GM23338 (cell line): Measurements from ENCODE around the gene SAA1. TPM values are rescaled to one million over a fixed set of nuclear protein-coding genes. Genes with fewer than 3 reads are reported as not detected.

Experiments
- ATAC-seq: fragments of 200-7000 bp; cut with Tn5 transposase; 3 replicates; pipeline ENCODE4 v1.9.1; 2020
- DNase-seq: peaks from one replicate; pipeline ENCODE4 v3.0.0-alpha.2; 2015; ENCODE audit warnings: low spot score
- H2AFZ ChIP-seq: fragments of 200-600 bp; sonication (generic); 2 replicates; pipeline ENCODE4 v1.8.0; 2016; ENCODE audit warnings: antibody characterized with exemption, mild to moderate bottlenecking, moderate library complexity
- H3F3A ChIP-seq: fragments of 200-600 bp; sonication (generic); replicated peaks from 2 replicates; pipeline ENCODE4 v1.8.0; 2017; ENCODE audit warnings: antibody characterized with exemption, mixed run types, low read depth
- H3K27ac ChIP-seq: fragments of 200-600 bp; sonication (generic); 2 replicates; pipeline ENCODE4 v1.6.1; 2016; ENCODE audit warnings: low read depth
- H3K27me3 ChIP-seq: fragments of 200-600 bp; sonication (generic); 2 replicates; pipeline ENCODE4 v1.8.0; 2016; ENCODE audit warnings: mild to moderate bottlenecking, mixed run types, moderate library complexity; ENCODE audit not compliant: insufficient read depth
- H3K36me3 ChIP-seq: fragments of 200-600 bp; sonication (generic); 2 replicates; pipeline ENCODE4 v1.8.0; 2016; ENCODE audit warnings: mild to moderate bottlenecking; ENCODE audit not compliant: insufficient read depth
- H3K4me1 ChIP-seq: fragments of 200-600 bp; sonication (generic); 2 replicates; pipeline ENCODE4 v1.8.0; 2016; ENCODE audit warnings: mild to moderate bottlenecking, moderate library complexity; ENCODE audit not compliant: insufficient read depth
- H3K4me2 ChIP-seq: fragments of 200-600 bp; sonication (generic); 2 replicates; pipeline ENCODE4 v1.7.1; 2017; ENCODE audit warnings: mixed run types
- H3K4me3 ChIP-seq: fragments of 200-600 bp; sonication (generic); 2 replicates; pipeline ENCODE4 v1.6.1; 2016; ENCODE audit warnings: mixed run types
- H3K79me2 ChIP-seq: fragments of 200-600 bp; sonication (generic); replicated peaks from 2 replicates; pipeline ENCODE4 v1.8.0; 2017; ENCODE audit warnings: mild to moderate bottlenecking; ENCODE audit not compliant: insufficient read depth
- H3K9me2 ChIP-seq: fragments of 200-600 bp; sonication (generic); 2 replicates; pipeline ENCODE4 v1.8.0; 2017; ENCODE audit not compliant: insufficient read depth
- H4K20me1 ChIP-seq: fragments of 200-600 bp; sonication (generic); replicated peaks from 2 replicates; pipeline ENCODE4 v1.8.0; 2017; ENCODE audit warnings: mild to moderate bottlenecking; ENCODE audit not compliant: insufficient read depth
- H3K27ac Mint-ChIP-seq: 2 replicates; pipeline ENCODE4 v1.8.0; 2020; ENCODE audit warnings: inconsistent platforms, mild to moderate bottlenecking, moderate library complexity, mixed read lengths
- H3K27me3 Mint-ChIP-seq: 3 replicates; pipeline ENCODE4 v1.8.0; 2022; ENCODE audit warnings: low read depth, mild to moderate bottlenecking, moderate library complexity, mixed read lengths, inconsistent platforms; ENCODE audit not compliant: insufficient read depth, poor library complexity
- H3K36me3 Mint-ChIP-seq: 3 replicates; pipeline ENCODE4 v1.8.0; 2021; ENCODE audit warnings: low read depth, mild to moderate bottlenecking, inconsistent platforms, moderate library complexity, mixed read lengths
- H3K4me1 Mint-ChIP-seq: 3 replicates; pipeline ENCODE4 v1.8.0; 2020; ENCODE audit warnings: mild to moderate bottlenecking, inconsistent platforms, mixed read lengths
- H3K4me3 Mint-ChIP-seq: 3 replicates; pipeline ENCODE4 v1.8.0; 2021; ENCODE audit warnings: moderate library complexity, mild to moderate bottlenecking, inconsistent platforms, mixed read lengths
- H3K9me3 Mint-ChIP-seq: 3 replicates; pipeline ENCODE4 v1.8.0; 2020; ENCODE audit warnings: moderate library complexity, mild to moderate bottlenecking, inconsistent platforms, mixed read lengths
- ETS1 ChIP-seq: IDR thresholded peaks from 2 replicates; pipeline ENCODE4 v1.6.1; 2016; ENCODE audit warnings: antibody characterized with exemption
- EZH2phosphoT487 ChIP-seq: fragments of 200-600 bp; sonication (generic); IDR thresholded peaks from one replicate; pipeline ENCODE4 v1.8.1; 2018; ENCODE audit warnings: antibody characterized with exemption; ENCODE audit not compliant: unreplicated experiment
- JUNB ChIP-seq: IDR thresholded peaks from one replicate; pipeline ENCODE4 v1.6.1; 2016; ENCODE audit warnings: antibody characterized with exemption; ENCODE audit not compliant: unreplicated experiment
- NANOG ChIP-seq: IDR thresholded peaks from 2 replicates; pipeline ENCODE4 v1.6.1; 2016; ENCODE audit warnings: antibody characterized with exemption, borderline replicate concordance
- REST ChIP-seq: IDR thresholded peaks from one replicate; pipeline ENCODE4 v1.6.1; 2018; ENCODE audit warnings: antibody characterized with exemption; ENCODE audit not compliant: unreplicated experiment
- ZNF114 ChIP-seq: fragments of 250-450 bp; sonication (Bioruptor Pico); IDR thresholded peaks from 2 replicates; pipeline ENCODE4 v1.5.0; 2020; ENCODE audit warnings: mild to moderate bottlenecking, moderate library complexity
- ZNF462 ChIP-seq: fragments of 250-450 bp; sonication (Bioruptor Pico); IDR thresholded peaks from 2 replicates; pipeline ENCODE4 v1.5.0; 2020; ENCODE audit warnings: mild to moderate bottlenecking, moderate library complexity
- polyA plus RNA-seq: library from polyadenylated mRNA; unstranded; fragments of >200 nt; fragmentation: Nextera tagmentation; extraction: Ambion mirVana; gene quantifications from 2 replicates; pipeline ENCODE4 v1.2.1, GENCODE V29; 2016
- total RNA-seq: library from RNA; depleted of rRNA; stranded (reverse); fragments of >200 nt; shearing (Covaris generic); gene quantifications from 2 replicates; pipeline ENCODE4 v1.2.3, GENCODE V29; 2014
- TF ChIP-seq, protein P1 (sequence below), 2 experiments: fragments of 200-600 bp in 1 of 2; sonication (generic) in 1 of 2; conservative IDR thresholded peaks; 2 replicates each; pipeline versions ENCODE4 v1.5.1 to v1.6.1; 2016 to 2017; ENCODE audit warnings: antibody characterized with exemption in 2 of 2, low read depth in 2 of 2, mild to moderate bottlenecking in 2 of 2, moderate library complexity in 1 of 2

The SAA1 gene
- total and polyA plus RNA-seq, 2 experiments from 2014 or later = not detected

GRCh38 chr11:18223591-18224387 is 42.3 kb upstream of the SAA1 start (continued):
- TF ChIP-seq REST (no peak), ZNF114 (no peak)

DNA sequence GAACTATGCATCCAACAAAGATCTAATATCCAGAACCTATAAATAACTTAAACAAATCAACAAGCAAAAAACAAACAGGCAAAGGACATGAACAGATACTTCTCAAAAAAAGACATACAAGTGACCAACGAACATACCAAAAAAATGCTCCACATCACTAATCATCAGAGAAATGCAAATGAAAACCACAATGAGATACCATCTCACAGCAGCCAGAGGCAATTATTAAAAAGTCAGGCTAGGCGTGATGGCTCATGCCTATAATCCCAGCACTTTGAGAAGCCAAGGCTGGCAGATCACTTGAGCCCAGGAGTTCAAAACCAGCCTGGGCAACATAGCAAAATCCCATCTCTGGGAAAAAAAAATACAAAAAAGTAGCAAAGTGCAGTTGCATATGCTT is 40.2 kb upstream of the SAA1 start:
- DNase-seq (no peak), ATAC-seq (no peak)
- no peaks in the 10 kb centered on the region for H3K9me2 ChIP-seq
- H3K4me3 ChIP-seq = no peak overlapping the region
- H3K27me3 ChIP-seq = no peaks in the 10 kb centered on the region
- no peak overlapping the region for H2AFZ ChIP-seq
- H3K36me3 ChIP-seq = no peaks in the 10 kb centered on the region
- Mint-ChIP-seq H3K27me3 (peaks cover 3% of the 10 kb centered on the region), H3K36me3 (peaks cover 2% of the 10 kb centered on the region; the same call in 1 of the 3 replicates), H3K4me1 (no peaks in the 10 kb centered on the region), H3K9me3 (peaks cover 3% of the 10 kb centered on the region; the same call in 1 of the 3 replicates), H3K27ac (no peak overlapping the region), H3K4me3 (no peak overlapping the region)
- no peak overlapping the region for H3K4me2 ChIP-seq
- H3K79me2 ChIP-seq = no peaks in the 10 kb centered on the region
- no peaks in the 10 kb centered on the region for H3F3A ChIP-seq
- H4K20me1 ChIP-seq = no peaks in the 10 kb centered on the region
- H3K27ac ChIP-seq = no peak overlapping the region
- no peaks in the 10 kb centered on the region for H3K4me1 ChIP-seq
- no peak for TF ChIP-seq JUNB
- TF ChIP-seq ZNF462 (CRISPR knock-in tag) = no peak
- TF ChIP-seq, protein P1, sequence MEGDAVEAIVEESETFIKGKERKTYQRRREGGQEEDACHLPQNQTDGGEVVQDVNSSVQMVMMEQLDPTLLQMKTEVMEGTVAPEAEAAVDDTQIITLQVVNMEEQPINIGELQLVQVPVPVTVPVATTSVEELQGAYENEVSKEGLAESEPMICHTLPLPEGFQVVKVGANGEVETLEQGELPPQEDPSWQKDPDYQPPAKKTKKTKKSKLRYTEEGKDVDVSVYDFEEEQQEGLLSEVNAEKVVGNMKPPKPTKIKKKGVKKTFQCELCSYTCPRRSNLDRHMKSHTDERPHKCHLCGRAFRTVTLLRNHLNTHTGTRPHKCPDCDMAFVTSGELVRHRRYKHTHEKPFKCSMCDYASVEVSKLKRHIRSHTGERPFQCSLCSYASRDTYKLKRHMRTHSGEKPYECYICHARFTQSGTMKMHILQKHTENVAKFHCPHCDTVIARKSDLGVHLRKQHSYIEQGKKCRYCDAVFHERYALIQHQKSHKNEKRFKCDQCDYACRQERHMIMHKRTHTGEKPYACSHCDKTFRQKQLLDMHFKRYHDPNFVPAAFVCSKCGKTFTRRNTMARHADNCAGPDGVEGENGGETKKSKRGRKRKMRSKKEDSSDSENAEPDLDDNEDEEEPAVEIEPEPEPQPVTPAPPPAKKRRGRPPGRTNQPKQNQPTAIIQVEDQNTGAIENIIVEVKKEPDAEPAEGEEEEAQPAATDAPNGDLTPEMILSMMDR (conservative IDR thresholded peaks at IDR 0.05; ENCODE audit: low read depth in 2 of 2) = no peak
- TF ChIP-seq ETS1 = no peak
- TF ChIP-seq EZH2phosphoT487 = no peak
- no peak for TF ChIP-seq NANOG
